GM18498 (cell line): ENCODE data around the gene GNB2.
"Not testable (repeated sequence)": the region's sequence is repeated elsewhere in the genome, so short reads cannot be mapped to it uniquely, and the experiment has no call there.

ENCODE experiments used
- ATAC-seq: cut with Tn5 transposase; IDR thresholded peaks from one replicate; pipeline ENCODE4 v1.9.1; 2021; ENCODE audit warnings: mild to moderate bottlenecking, moderate library complexity; ENCODE audit not compliant: unreplicated experiment

GNB2 gene

GRCh38 chr7:100693312-100694097, 20.0 kb downstream of the GNB2 start:
- peak; percentile 33 for ATAC-seq

GRCh38 chr7:100694098-100694745, 20.7 kb downstream of the GNB2 start, which contains the start of gene GIGYF1:
TSS of gene GIGYF1 (minus strand) at chr7:100694250. CDS start at chr7:100688238, 6,012 bp downstream.
- ATAC-seq = peak; percentile 60

- ATAC-seq = no peak
Measured at GRCh38 chr7:100696123-100696521, 22.6 kb downstream of the GNB2 start.

GRCh38 chr7:100699018-100699417, 25.5 kb downstream of the GNB2 start:
- ATAC-seq = no peak

GRCh38 chr7:100701089-100701488, 27.5 kb downstream of the GNB2 start:
- not testable (repeated sequence) for ATAC-seq

- ATAC-seq = peak; percentile 68
Measured at GRCh38 chr7:100705320-100705752, 31.8 kb downstream of the GNB2 start.

GRCh38 chr7:100705753-100706671, 32.5 kb downstream of the GNB2 start, which contains the start of gene POP7:
TSS of gene POP7 (plus strand) at chr7:100706121. CDS start at chr7:100706831, 710 bp downstream.
- ATAC-seq = peak; percentile 89

- ATAC-seq = no peak
Measured at GRCh38 chr7:100706672-100707311, 33.3 kb downstream of the GNB2 start.

- no peak for ATAC-seq
Measured at GRCh38 chr7:100708395-100708794, 34.9 kb downstream of the GNB2 start.

GRCh38 chr7:100710452-100710851, 36.9 kb downstream of the GNB2 start:
- no peak for ATAC-seq

- no peak for ATAC-seq
Measured at GRCh38 chr7:100711369-100711768, 37.8 kb downstream of the GNB2 start.

- ATAC-seq = no peak
Measured at GRCh38 chr7:100714725-100715124, 41.2 kb downstream of the GNB2 start.

GRCh38 chr7:100717073-100717472, 43.5 kb downstream of the GNB2 start:
- not testable (repeated sequence) for ATAC-seq

- no peak for ATAC-seq
Measured at GRCh38 chr7:100719523-100720278, 46.2 kb downstream of the GNB2 start.

GRCh38 chr7:100720279-100720670, 46.7 kb downstream of the GNB2 start, which contains the start of gene EPO:
TSS of gene EPO (plus strand) at chr7:100720468. CDS start at chr7:100720981, 513 bp downstream.
- ATAC-seq = no peak

GRCh38 chr7:100720671-100721504, 47.3 kb downstream of the GNB2 start:
- ATAC-seq = no peak

GRCh38 chr7:100721505-100721812, 47.9 kb downstream of the GNB2 start:
- no peak for ATAC-seq

- ATAC-seq = no peak
Measured at GRCh38 chr7:100722480-100723212, 49.1 kb downstream of the GNB2 start.
